ENCODE results near the gene ACTR3C.

ACTR3C gene

DNA sequence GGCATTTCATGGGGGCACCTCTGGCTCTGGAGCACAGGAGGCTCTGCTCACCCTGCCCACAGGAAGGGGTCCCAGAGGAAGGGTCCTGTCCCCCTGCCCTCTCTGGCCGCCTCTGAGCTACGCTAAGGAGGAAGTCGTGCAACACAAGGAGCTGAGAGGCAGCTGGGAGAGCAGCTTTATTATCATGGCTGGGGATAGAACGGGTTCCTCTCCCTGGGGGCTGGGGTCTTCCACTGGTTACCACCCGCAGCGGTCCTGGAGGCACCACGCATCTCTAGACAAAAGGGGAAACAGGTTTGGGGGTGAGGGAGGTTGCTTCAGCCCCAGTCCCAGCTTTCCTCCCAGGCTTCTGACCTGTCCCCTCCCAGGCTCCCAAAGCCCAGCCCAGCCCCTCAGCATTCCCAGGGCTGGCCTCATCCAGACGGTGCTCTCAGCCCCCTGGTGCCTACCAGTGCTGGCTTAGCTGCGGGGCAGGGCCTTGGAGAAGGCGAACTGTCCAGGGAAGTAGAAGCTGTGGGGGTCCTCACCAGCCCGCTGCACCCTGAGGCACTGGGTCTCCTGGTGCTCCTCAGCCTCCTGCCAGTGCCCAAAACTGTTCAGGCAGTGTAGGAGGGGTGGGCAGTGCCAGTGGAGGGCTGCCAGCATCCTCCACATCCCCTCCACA lies 15.0 kb upstream of the ACTR3C start (continued):
- no peak for TF ChIP-seq TSHZ2 (CRISPR knock-in tag; IDR thresholded peaks at IDR 0.05)
- TF ChIP-seq PPARA (CRISPR knock-in tag; IDR thresholded peaks at IDR 0.05; ENCODE audit: borderline replicate concordance): no peak
- no peak for TF ChIP-seq ZNF8 (CRISPR knock-in tag; IDR thresholded peaks at IDR 0.05)
- TF ChIP-seq ISL1 (CRISPR knock-in tag; IDR thresholded peaks at IDR 0.05): no peak
- TF ChIP-seq GLIS3 (CRISPR knock-in tag; IDR thresholded peaks at IDR 0.05): no peak
- TF ChIP-seq BACH2 (CRISPR knock-in tag; IDR thresholded peaks at IDR 0.05; ENCODE audit: borderline replicate concordance): no peak
- no peak for TF ChIP-seq SNAI2 (CRISPR knock-in tag; IDR thresholded peaks at IDR 0.05)
- no peak for TF ChIP-seq RARB (CRISPR knock-in tag; IDR thresholded peaks at IDR 0.05)
- TF ChIP-seq ZFP30 (CRISPR knock-in tag; IDR thresholded peaks at IDR 0.05): no peak
- no peak for TF ChIP-seq ZNF565 (CRISPR knock-in tag; conservative IDR thresholded peaks at IDR 0.05; ENCODE audit: low read depth)

DNA sequence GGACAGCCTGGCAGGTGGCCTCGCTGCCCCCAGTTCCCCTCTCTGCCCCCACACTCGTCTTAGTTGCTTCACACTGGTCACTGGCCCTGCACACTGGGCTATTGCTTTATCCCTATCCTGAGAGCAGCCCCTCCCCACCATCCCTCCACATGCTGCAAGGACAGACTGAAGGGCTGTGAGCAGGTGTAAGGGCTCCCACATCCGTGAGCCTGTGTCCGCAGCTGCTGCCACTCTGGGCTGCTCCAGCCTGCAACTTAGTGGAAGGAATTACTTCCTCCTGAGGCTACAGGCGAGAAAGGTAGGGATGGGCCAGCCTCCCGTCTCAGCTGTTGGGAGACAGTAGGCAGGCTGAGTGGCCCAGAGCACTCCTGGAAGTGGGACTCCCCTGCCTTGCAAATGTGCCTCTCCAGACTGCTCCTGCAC lies 14.3 kb upstream of the ACTR3C start:
- TF ChIP-seq ARNTL (CRISPR knock-in tag; IDR thresholded peaks at IDR 0.05; ENCODE audit: borderline replicate concordance, low read depth) (no peak), ZNF8 (CRISPR knock-in tag; IDR thresholded peaks at IDR 0.05) (no peak), ZNF565 (CRISPR knock-in tag; conservative IDR thresholded peaks at IDR 0.05; ENCODE audit: low read depth) (no peak), ESRRG (CRISPR knock-in tag; IDR thresholded peaks at IDR 0.05) (no peak), POU6F1 (CRISPR knock-in tag; IDR thresholded peaks at IDR 0.05; ENCODE audit: borderline replicate concordance, low read depth) (no peak), OSR1 (CRISPR knock-in tag; IDR thresholded peaks at IDR 0.05) (no peak), ISL1 (CRISPR knock-in tag; IDR thresholded peaks at IDR 0.05) (no peak), CREB5 (CRISPR knock-in tag; IDR thresholded peaks at IDR 0.05; ENCODE audit: low read depth) (no peak), TCF4 (CRISPR knock-in tag; IDR thresholded peaks at IDR 0.05; ENCODE audit: borderline replicate concordance) (no peak), TSHZ2 (CRISPR knock-in tag; IDR thresholded peaks at IDR 0.05) (no peak), BACH2 (CRISPR knock-in tag; IDR thresholded peaks at IDR 0.05; ENCODE audit: borderline replicate concordance) (no peak), SNAI2 (CRISPR knock-in tag; IDR thresholded peaks at IDR 0.05) (no peak), ZC3H10 (CRISPR knock-in tag; IDR thresholded peaks at IDR 0.05) (no peak), ZFP3 (CRISPR knock-in tag; IDR thresholded peaks at IDR 0.05) (no peak), ZNF70 (CRISPR knock-in tag; IDR thresholded peaks at IDR 0.05) (no peak)
- TF ChIP-seq, protein P1, sequence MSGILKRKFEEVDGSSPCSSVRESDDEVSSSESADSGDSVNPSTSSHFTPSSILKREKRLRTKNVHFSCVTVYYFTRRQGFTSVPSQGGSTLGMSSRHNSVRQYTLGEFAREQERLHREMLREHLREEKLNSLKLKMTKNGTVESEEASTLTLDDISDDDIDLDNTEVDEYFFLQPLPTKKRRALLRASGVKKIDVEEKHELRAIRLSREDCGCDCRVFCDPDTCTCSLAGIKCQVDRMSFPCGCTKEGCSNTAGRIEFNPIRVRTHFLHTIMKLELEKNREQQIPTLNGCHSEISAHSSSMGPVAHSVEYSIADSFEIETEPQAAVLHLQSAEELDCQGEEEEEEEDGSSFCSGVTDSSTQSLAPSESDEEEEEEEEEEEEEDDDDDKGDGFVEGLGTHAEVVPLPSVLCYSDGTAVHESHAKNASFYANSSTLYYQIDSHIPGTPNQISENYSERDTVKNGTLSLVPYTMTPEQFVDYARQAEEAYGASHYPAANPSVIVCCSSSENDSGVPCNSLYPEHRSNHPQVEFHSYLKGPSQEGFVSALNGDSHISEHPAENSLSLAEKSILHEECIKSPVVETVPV (CRISPR knock-in tag; IDR thresholded peaks at IDR 0.05): no peak
- no peak for ATAC-seq
